GM18867 (cell line): ENCODE data around the gene ATG4D.
"Not testable (repeated sequence)": the region's sequence is repeated elsewhere in the genome, so short reads cannot be mapped to it uniquely, and the experiment has no call there.

ENCODE experiments used
- ATAC-seq: cut with Tn5 transposase; IDR thresholded peaks from one replicate; pipeline ENCODE4 v1.9.1; 2021; ENCODE audit warnings: mild to moderate bottlenecking, moderate library complexity; ENCODE audit not compliant: unreplicated experiment

The ATG4D gene

GRCh38 chr19:10573793-10574192, 30.1 kb downstream of the ATG4D start:
- ATAC-seq = not testable (repeated sequence)

DNA sequence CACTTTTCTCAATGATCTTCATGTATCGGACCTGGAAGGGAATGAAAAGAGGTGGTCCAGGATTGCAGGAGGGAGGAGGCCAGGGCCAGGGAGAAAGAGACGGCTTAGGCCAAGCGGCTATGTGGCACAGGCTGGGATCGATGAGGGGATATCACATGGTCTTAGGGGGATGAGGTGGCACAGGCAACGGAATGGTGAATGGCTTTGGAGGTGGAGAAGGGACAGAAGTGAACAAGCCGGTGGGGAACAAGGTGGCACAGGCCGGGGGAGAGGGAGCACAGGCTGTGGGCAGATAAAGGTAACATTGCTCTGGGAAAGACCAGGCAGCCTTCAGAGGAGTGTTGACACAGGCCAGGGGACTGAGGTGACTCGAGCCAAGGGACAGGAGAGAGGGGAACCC, 30.8 kb downstream of the ATG4D start:
- no peak for ATAC-seq

GRCh38 chr19:10575011-10575716, 31.5 kb downstream of the ATG4D start:
- no peak for ATAC-seq

GRCh38 chr19:10577951-10578350, 34.2 kb downstream of the ATG4D start:
- ATAC-seq = no peak

DNA sequence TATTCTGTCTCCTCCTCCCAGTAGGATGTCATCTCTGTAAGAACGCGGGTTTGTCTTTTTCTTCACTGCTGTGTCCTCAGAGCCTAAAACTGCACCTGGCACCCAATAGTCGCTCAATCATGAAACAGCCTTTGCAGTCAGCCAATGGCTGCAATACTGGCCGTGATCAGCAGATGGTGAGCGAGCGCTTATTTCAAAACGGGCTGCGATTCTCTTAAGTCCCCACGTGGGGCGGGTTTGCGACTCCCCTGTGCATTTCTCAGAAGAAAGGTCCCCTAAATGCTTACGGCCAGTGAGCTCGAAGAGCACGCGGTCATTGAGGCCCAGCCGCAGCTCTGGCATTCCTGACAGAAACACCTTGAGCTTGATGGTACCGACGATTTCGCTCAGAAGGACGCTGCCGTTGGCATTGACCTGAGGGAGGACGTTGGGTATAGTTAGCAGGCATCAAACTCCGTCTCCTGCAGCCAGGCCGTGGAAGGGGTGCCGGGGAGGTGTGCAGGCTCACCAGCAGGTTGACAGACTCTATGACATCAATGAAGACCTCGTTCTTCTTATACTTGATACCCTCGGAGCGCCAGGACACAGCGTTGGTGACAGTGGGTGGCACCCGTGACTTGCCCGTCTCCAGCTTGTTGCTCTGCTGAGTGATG, 37.4 kb downstream of the ATG4D start:
- peak; percentile 63 for ATAC-seq

GRCh38 chr19:10582091-10582490, 38.4 kb downstream of the ATG4D start:
- no peak for ATAC-seq

GRCh38 chr19:10583036-10583776, 39.5 kb downstream of the ATG4D start:
- no peak for ATAC-seq

GRCh38 chr19:10586396-10586795, 42.7 kb downstream of the ATG4D start:
- ATAC-seq = no peak

- ATAC-seq = no peak
These were observed 43.5 kb downstream of the ATG4D start, which contains the start of gene AP1M2 for GRCh38 chr19:10587022-10587838. TSS of gene AP1M2 (minus strand) at chr19:10587312. CDS start at chr19:10587231, 81 bp downstream.

DNA sequence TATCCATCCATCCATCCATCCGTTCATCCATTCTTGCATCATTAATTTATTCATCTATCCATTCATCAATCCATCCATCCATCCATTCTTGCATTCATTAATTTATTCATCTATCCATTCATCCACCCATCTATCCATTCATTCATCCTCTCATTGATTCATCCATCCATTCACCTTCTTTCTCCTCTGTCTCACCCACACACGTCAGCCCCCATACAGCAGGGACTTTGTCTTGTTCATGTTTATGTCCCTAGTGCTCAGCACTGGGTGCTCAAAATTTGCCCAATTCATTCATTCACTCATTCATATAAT, 44.1 kb downstream of the ATG4D start:
- ATAC-seq = no peak

DNA sequence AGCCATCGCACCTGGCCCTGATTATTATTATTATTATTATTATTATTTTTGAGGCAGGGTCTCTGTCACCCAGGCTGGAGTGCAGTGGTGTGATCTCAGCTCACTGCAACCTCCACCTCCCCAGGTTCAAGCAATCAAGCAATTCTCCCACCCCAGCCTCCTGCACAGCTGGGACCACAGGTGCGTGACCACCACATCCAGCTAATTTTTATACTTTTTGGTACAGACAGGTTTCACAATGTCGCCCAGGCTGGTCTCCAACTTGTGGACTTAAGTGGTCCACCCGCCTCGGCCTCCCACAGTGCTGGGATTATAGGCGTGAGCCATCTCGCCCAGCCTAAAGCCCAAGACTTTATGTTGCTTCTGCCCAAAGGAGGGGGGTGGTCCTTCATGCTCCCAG, 49.4 kb downstream of the ATG4D start:
- no peak for ATAC-seq

- peak; percentile 59 for ATAC-seq
These were observed 50.3 kb downstream of the ATG4D start for GRCh38 chr19:10593820-10594637.

DNA sequence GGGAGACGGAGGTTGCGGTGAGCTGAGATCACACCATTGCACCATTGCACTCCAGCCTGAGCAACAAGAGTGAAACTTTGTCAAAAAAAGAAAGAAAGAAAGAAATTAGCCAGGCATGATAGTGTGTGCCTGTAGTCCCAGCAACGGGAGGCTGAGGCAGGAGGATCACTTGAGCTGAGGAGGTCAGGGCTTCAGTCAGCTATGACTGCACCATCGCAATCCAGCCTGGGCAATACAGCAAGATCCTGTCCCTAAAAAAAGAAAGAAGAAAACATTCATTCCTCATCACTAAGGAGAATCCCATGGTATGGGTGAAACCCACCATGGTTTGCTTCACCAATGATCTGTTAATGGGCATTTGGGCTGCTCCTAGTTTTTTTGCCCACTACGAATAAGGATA, 56.4 kb downstream of the ATG4D start:
- no peak for ATAC-seq

- no peak for ATAC-seq
These were observed 58.3 kb downstream of the ATG4D start for GRCh38 chr19:10601999-10602329.

DNA sequence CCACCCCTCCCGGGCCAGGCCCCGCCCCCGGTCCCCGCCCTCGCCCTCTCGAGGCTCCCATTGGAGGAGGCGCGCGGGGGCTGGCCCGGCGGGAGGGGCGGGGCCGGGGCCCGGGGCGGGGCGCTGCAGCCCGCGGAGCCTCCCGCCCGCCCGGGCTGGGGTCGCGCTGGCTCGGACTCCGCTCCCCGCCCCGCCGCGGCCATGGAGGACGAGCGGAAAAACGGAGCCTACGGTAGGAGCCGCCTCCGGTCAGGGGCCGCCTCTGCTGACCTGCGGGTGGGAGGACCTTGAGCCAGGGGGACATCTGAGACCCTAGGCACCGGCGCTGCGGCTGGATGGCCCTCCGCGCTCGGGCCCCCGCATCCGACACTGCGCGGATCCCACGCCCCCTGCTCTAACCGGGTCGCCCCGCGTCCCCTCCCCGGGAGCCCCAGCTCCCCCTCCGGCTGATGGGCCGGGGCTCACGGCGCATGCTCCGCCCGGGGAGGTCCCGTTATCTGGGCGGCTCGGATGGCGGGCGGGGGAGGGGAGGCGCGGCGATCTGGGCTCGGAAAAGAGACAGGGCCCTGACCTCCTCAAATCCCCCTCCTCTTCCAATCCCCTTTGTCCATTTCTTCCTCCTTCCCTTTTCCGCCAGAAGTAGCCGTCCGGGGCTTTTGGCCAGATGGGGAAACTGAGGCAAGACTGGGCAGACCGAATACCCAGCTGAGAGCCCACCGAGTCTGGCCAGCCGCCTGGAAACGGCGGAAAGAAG, 58.8 kb downstream of the ATG4D start:
- peak; percentile 61 for ATAC-seq
